Gastrocnemius medialis (tissue), 4 donors: Measurements from ENCODE around the gene LRIG3.

Experiments
- CTCF ChIP-seq, 5 experiments: fragments of 450-650 bp in 3 of 5; fragments of 200-600 bp in 2 of 5; sonication (generic) in 2 of 5; IDR thresholded peaks in 4 of 5; conservative IDR thresholded peaks in 1 of 5; 1 replicate in 4 of 5; 2 replicates in 1 of 5; pipeline ENCODE4 v1.5.1; 2016 to 2019; ENCODE audit warnings: antibody characterized with exemption in 5 of 5, mild to moderate bottlenecking in 3 of 5, moderate library complexity in 3 of 5
- POLR2A ChIP-seq, 2 donors: fragments of 450-650 bp; IDR thresholded peaks; one replicate each; pipeline ENCODE4 v1.6.1; 2017; ENCODE audit warnings: antibody characterized with exemption in 2 of 2, mild to moderate bottlenecking in 2 of 2, moderate library complexity in 2 of 2

GRCh38 chr12:58916161-58916621, 4.1 kb downstream of the LRIG3 start:
- no peak for TF ChIP-seq POLR2A (IDR thresholded peaks at IDR 0.05)
- TF ChIP-seq CTCF (IDR thresholded peaks at IDR 0.05 in 4 of 5, conservative IDR thresholded peaks at IDR 0.05 in 1 of 5) = no peak
